NOMO-1 treated with DMSO at 0.1 percent for 48 hours (cell line): ENCODE measurements around the gene PRKCI.
A peak's percentile ranks its signal among the peaks of the same experiment; 100 is the strongest.
"Not testable (repeated sequence)": the region's sequence is repeated elsewhere in the genome, so short reads cannot be mapped to it uniquely, and the experiment has no call there.

Experiments used
- DNase-seq: peaks from one replicate; lab custom pipeline; 2025; ENCODE audit not compliant: unreplicated experiment; lab: John Stamatoyannopoulos, UW

The PRKCI gene

GRCh38 chr3:170338690-170339340 lies 116.6 kb downstream of the PRKCI start:
- no peak for DNase-seq

DNA sequence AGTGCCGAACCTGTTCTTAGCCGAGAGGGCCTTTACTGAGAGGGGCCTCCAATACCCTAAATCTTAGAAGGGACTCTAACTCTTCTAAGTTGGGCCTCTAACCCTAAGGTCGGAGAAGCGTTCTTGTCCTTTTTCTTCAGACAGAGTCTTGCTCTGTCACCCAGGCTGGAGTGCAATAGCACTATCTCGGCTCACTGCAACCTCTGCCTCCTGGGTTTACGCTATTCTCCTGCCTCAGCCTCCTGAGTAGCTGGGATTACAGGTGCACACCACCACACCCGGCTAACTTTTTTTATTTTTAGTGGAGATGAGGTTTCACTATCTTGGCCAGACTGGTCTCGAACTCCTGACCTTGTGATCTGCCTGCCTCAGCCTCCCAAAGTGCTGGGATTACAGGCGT lies 120.0 kb downstream of the PRKCI start:
- not testable (repeated sequence) for DNase-seq

DNA sequence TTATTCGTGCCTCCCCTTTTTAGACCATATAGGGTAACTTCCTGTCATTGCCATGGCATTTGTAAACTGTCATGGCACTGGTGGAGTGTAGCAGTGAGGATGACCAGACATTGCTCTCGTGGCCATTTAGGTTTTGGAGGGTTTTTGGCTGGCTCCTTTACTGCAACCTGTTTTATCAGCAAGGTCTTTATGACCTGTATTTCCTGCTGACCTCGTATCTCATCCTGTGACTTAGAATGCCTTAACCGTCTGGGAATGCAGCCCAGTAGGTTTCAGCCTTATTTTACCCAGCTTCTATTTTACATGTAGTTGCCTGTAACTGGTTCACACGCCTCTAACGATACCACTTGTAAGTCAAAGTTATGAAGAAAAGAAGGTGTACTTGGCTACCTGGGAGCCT lies 121.6 kb downstream of the PRKCI start:
- DNase-seq, result not testable (repeated sequence)

DNA sequence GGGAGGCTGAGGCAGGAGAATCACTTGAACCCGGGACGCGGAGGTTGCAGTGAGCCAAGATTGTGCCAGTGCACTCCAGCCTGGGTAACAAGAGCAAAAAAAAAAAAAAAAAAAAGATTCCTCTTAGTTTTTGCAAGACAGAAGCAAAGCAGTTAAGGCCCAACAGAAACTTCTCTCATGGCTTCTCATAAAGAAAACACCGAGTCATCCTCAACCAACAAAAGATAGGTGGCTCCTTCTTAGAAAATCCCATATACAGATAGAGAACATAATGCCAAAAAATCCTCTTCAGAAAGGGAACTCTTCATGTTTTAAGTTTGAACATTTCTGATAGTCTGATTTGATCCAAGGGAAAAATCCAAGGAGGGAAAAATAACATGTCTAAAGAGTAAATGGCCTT lies 122.7 kb downstream of the PRKCI start:
- no peak for DNase-seq

DNA sequence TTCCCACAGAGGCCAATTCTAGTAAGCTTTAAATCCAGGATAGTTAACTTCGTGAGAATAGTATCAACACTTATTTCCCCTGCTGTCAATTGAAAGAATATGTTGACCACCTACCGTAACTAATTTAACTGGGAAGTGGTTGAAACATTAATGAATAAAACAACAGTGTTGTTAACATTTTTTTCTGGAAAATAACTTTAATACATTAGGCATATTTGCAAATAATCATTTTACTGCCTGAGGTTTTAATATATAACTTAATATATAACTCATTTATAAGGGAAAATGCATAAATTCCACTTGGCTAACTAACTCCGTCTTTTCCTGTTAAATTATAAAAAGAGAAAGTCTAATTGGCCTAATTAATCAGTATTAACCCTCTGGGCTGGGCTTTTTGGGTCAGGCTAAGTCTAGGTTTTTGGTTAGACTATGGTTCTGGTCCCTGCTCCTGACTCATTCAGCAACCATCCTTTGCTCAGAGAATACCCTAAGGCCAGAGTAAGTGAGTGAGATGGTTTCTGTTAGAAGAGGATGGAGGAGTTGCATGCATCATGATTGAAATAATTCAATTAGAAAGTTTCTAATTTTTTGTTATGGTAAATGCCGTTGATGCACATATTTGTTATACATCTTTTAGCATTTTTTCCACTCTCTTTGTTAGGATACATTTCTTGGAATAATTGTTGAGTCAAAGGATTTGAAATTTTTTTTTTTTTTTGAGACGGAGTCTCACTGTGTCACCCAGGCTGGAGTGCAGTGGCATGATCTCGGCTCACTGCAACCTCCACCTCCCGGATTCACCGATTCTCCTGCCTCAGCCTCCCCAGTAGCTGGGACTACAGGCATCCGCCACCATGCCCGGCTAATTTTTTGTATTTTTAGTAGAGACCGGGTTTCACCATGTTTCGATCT lies 124.5 kb downstream of the PRKCI start:
- no peak for DNase-seq

DNA sequence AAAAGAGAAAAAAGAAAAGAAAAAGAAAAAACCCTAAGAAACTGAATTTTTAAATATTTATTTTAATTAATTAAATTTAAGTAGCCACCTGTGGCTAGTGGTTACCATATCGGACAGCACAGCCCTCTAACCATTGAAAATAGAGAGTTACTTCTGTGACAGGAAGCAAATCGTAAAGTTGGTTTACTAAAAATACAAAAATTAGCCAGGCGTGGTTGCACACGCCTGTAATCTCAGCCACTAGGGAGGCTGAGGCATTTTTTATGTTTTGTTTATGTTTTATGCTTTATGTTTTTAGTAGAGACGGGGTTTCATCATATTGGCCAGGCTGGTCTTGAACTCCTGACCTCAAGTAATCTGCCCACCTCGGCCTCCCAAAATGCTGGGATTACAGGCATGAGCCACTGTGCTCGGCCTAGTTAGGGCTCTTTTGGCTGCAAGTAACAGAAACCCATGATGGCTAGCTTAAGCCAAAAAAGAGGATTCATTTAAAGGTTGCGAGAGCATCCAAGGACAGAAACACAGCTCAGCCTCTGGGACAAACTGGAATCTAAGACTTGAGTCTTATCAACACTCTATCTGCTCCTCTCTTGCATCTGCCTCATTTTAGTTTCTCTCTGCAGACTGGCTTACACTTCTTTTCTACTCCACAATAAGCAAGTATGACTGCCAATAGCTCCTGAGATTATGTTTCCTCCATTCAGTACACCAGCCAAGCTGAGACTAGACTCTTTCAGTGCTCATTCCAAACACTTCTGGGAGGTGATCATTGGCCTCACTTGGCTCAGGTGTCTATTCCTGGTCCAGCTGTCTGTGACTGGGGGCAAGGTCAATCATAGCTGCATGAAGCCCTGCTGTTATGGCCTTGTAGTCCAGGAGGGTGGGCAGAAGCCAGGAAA lies 128.5 kb downstream of the PRKCI start:
- no peak for DNase-seq

- peak; percentile 85 for DNase-seq
Observed at GRCh38 chr3:170352936-170353335, 130.7 kb downstream of the PRKCI start.

GRCh38 chr3:170353485-170353884 lies 131.3 kb downstream of the PRKCI start:
- no peak for DNase-seq

- DNase-seq, result no peak
Observed at GRCh38 chr3:170354760-170355159, 132.5 kb downstream of the PRKCI start.
